GM12875 (cell line): ENCODE results near the gene POGK.

Source experiments
- H3K4me3 ChIP-seq: one replicate; pipeline ENCODE4 v1.5.1; 2011; ENCODE audit warnings: low read depth, low read length, control low read depth
- CTCF ChIP-seq: IDR thresholded peaks from 2 replicates; pipeline ENCODE4 v1.5.1; 2011; ENCODE audit warnings: low read depth, mild to moderate bottlenecking, control low read depth, inconsistent platforms, low read length, moderate library complexity, borderline replicate concordance; ENCODE audit not compliant: insufficient read depth

Gene POGK

GRCh38 chr1:166903232-166903631, 64.0 kb downstream of the POGK start:
- no peak overlapping the region for H3K4me3 ChIP-seq
- TF ChIP-seq CTCF, result no peak

DNA sequence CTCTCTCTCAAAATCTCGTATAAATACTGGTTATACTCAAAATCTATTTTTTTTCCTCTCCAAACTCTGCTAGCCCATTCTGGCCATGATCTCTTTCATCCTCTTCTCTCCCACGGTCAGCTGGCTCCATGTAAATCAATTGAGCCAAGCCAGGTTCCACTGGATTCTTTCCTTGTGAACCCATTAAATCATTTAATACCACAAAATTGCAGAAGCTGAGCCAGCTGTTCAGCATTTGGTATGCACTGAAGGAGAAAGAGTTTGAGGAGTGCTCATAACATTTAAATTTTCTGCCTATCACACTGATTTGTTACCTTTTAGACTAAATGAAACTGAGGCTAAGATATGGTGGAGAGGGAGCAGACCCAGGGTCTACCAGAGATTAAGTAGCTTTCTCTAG, 65.9 kb downstream of the POGK start:
- H3K4me3 ChIP-seq, result no peak overlapping the region
- no peak for TF ChIP-seq CTCF

DNA sequence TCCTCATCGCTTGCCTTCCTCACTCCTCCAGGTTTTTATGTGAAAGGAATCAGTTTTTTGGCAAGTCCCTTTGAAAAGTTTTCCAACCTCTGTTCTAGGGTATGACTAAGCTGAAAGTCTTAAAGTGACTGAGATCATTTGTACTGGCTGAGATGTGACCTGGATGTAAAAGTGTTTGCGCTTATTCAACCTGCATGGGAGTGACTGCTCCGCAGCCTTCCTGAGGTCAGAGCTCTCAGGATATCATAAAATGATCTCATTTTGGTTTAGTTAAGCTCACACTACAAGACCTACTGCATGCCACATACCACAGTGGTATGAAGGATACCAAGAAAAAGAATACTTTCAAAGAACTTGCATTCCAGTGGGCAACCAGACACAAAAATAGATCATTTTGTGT, 66.6 kb downstream of the POGK start:
- no peak overlapping the region for H3K4me3 ChIP-seq
- TF ChIP-seq CTCF, result no peak
